ENCODE measurements around the gene CA9. TPM values are rescaled to one million over a fixed set of nuclear protein-coding genes. Genes with fewer than 3 reads are reported as not detected.
"Not testable (repeated sequence)": the region's sequence is repeated elsewhere in the genome, so short reads cannot be mapped to it uniquely, and the experiment has no call there.

CA9 gene
- total RNA-seq, 4 donors from 2014 or later = 2.2 TPM; not detected in 3

- intact Hi-C loops (cut with DNase I) = no loop called here
- Histone ChIP-seq H3K9me3 (no peaks in the 10 kb centered on the region), H3K27ac (replicated peaks in 1 of 4) (no peak overlapping the region), H3K4me1 (peaks cover 8 to 22% (median 17%) of the 10 kb centered on the region in 4 donors), H3K4me3 (no peak overlapping the region), H3K36me3 (peaks cover 0 to 5% (median 0%) of the 10 kb centered on the region in 4 donors), H3K27me3 (no peaks in the 10 kb centered on the region)
- no peak for TF ChIP-seq POLR2AphosphoS5 (IDR thresholded peaks at IDR 0.05)
- TF ChIP-seq POLR2A (IDR thresholded peaks at IDR 0.05; ENCODE audit: low read depth) = no peak
- TF ChIP-seq CTCF (IDR thresholded peaks at IDR 0.05) = no peak
- TF ChIP-seq EP300 (IDR thresholded peaks at IDR 0.05) = no peak
- no peak for DNase-seq (ENCODE audit: extremely low spot score)
- 96% methylated on average over 12 of the region's 12 CpGs for WGBS
Measured at GRCh38 chr9:35643046-35643445, 30.7 kb upstream of the CA9 start.

GRCh38 chr9:35645736-35646135, 28.0 kb upstream of the CA9 start:
- H3K27ac ChIP-seq (replicated peaks in 1 of 4) = peak overlapping the region; percentile 77 to 92 (median 85)
- H3K27me3 ChIP-seq; H3K9me3 ChIP-seq; H3K36me3 ChIP-seq; DNase-seq (ENCODE audit: extremely low spot score): not testable (repeated sequence)
- intact Hi-C loops (cut with DNase I) = loop anchor here (2.0 kb wide), 1 partner anchor 41 kb away; the partner anchor contains the start of gene TESK1
- peak overlapping the region; percentile 49 to 68 (median 63) for H3K4me3 ChIP-seq
- peaks cover 8 to 27% (median 22%) of the 10 kb centered on the region in 4 donors for H3K4me1 ChIP-seq
- WGBS = 54% methylated on average over 10 of the region's 10 CpGs

GRCh38 chr9:35646153-35646532, 27.6 kb upstream of the CA9 start:
- H3K27me3 ChIP-seq = no peaks in the 10 kb centered on the region
- TF ChIP-seq POLR2A (IDR thresholded peaks at IDR 0.05; ENCODE audit: low read depth) = no peak
- peak in 2 of 3 experiments; percentile 5 to 16 for TF ChIP-seq CTCF (IDR thresholded peaks at IDR 0.05)
- no peak for TF ChIP-seq EP300 (IDR thresholded peaks at IDR 0.05)
- TF ChIP-seq POLR2AphosphoS5 (IDR thresholded peaks at IDR 0.05) = no peak
- DNase-seq (ENCODE audit: extremely low spot score) = no peak
- WGBS = 8% methylated on average over 11 of the region's 11 CpGs
- H3K9me3 ChIP-seq = no peaks in the 10 kb centered on the region
- peak overlapping the region; percentile 77 to 92 (median 85) for H3K27ac ChIP-seq (replicated peaks in 1 of 4)
- H3K4me3 ChIP-seq = peak overlapping the region; percentile 49 to 68 (median 63)
- intact Hi-C loops (cut with DNase I) = loop anchor here (2.0 kb wide), 1 partner anchor 41 kb away; the partner anchor contains the start of gene TESK1
- peaks cover 8 to 27% (median 22%) of the 10 kb centered on the region in 4 donors for H3K4me1 ChIP-seq
- no peaks in the 10 kb centered on the region for H3K36me3 ChIP-seq

- H3K9me3 ChIP-seq = no peaks in the 10 kb centered on the region
- no peaks in the 10 kb centered on the region for H3K36me3 ChIP-seq
- intact Hi-C loops (cut with DNase I) = loop anchor here (2.0 kb wide), 1 partner anchor 42 kb away; the partner anchor contains the start of gene TESK1
- TF ChIP-seq CTCF (IDR thresholded peaks at IDR 0.05) (peak in 2 of 3 experiments; percentile 97 to 98), POLR2AphosphoS5 (IDR thresholded peaks at IDR 0.05) (peak; percentile 96 to 98), EP300 (IDR thresholded peaks at IDR 0.05) (no peak), POLR2A (IDR thresholded peaks at IDR 0.05; ENCODE audit: low read depth) (peak; percentile 81)
- WGBS = under 1% methylated on average over 32 of the region's 58 CpGs
- H3K4me1 ChIP-seq = peaks cover 8 to 27% (median 22%) of the 10 kb centered on the region in 4 donors
- peak overlapping the region; percentile 77 to 92 (median 85) for H3K27ac ChIP-seq (replicated peaks in 1 of 4)
- peak; percentile 97 for DNase-seq (ENCODE audit: extremely low spot score)
- H3K4me3 ChIP-seq = peak overlapping the region; percentile 49 to 68 (median 63)
- no peaks in the 10 kb centered on the region for H3K27me3 ChIP-seq
Measured at GRCh38 chr9:35646533-35647265, 27.0 kb upstream of the CA9 start.

GRCh38 chr9:35649431-35650340, 24.0 kb upstream of the CA9 start:
- Histone ChIP-seq H3K9me3 (no peaks in the 10 kb centered on the region), H3K4me1 (peaks cover 8 to 27% (median 22%) of the 10 kb centered on the region in 4 donors), H3K27ac (replicated peaks in 1 of 4) (no peak overlapping the region), H3K27me3 (no peaks in the 10 kb centered on the region), H3K36me3 (no peaks in the 10 kb centered on the region), H3K4me3 (peak overlapping the region in 1 of 4 donors; percentile 32)
- DNase-seq (ENCODE audit: extremely low spot score) = no peak
- intact Hi-C loops (cut with DNase I) = no loop called here
- TF ChIP-seq POLR2A (IDR thresholded peaks at IDR 0.05; ENCODE audit: low read depth) = no peak
- no peak for TF ChIP-seq CTCF (IDR thresholded peaks at IDR 0.05)
- 75% methylated on average over 11 of the region's 26 CpGs for WGBS

Data from esophagus muscularis mucosa (tissue), 4 donors.